AG09319 (cell line): Measurements from ENCODE around the gene ADK.
A peak's percentile ranks its signal among the peaks of the same experiment; 100 is the strongest.
"Not testable (repeated sequence)": the region's sequence is repeated elsewhere in the genome, so short reads cannot be mapped to it uniquely, and the experiment has no call there.

Experiments used
- DNase-seq: peaks from one replicate; pipeline ENCODE4 v3.0.0-alpha.2; 2010; ENCODE audit warnings: low read depth; ENCODE audit errors: extremely low read depth
- CTCF ChIP-seq: IDR thresholded peaks from 2 replicates; pipeline ENCODE4 v1.5.1; 2011; ENCODE audit warnings: low read depth, mild to moderate bottlenecking, inconsistent platforms, low read length, moderate library complexity

ADK gene

GRCh38 chr10:74176380-74177139 lies 25.5 kb downstream of the ADK start:
- TF ChIP-seq CTCF: no peak
- peak; percentile 85 for DNase-seq

GRCh38 chr10:74177140-74177677 lies 26.2 kb downstream of the ADK start:
- DNase-seq: no peak
- TF ChIP-seq CTCF: no peak

- TF ChIP-seq CTCF: no peak
- DNase-seq: no peak
Measured at GRCh38 chr10:74178042-74178791, 27.2 kb downstream of the ADK start.

- TF ChIP-seq CTCF: no peak
- no peak for DNase-seq
Measured at GRCh38 chr10:74179111-74179710, 28.2 kb downstream of the ADK start.

GRCh38 chr10:74186678-74187077 lies 35.7 kb downstream of the ADK start:
- no peak for DNase-seq
- TF ChIP-seq CTCF: no peak

- no peak for TF ChIP-seq CTCF
- no peak for DNase-seq
Measured at GRCh38 chr10:74187237-74187636, 36.2 kb downstream of the ADK start.

- DNase-seq: not testable (repeated sequence)
Measured at GRCh38 chr10:74188617-74189016, 37.6 kb downstream of the ADK start.
